HG03439 (cell line): Measurements from ENCODE around the gene ANKRD36B.
"Not testable (repeated sequence)": the region's sequence is repeated elsewhere in the genome, so short reads cannot be mapped to it uniquely, and the experiment has no call there.

Experiments used
- ATAC-seq: cut with Tn5 transposase; IDR thresholded peaks from one replicate; pipeline ENCODE4 v1.9.1; 2021; ENCODE audit warnings: mild to moderate bottlenecking, moderate library complexity; ENCODE audit not compliant: unreplicated experiment

The ANKRD36B gene

DNA sequence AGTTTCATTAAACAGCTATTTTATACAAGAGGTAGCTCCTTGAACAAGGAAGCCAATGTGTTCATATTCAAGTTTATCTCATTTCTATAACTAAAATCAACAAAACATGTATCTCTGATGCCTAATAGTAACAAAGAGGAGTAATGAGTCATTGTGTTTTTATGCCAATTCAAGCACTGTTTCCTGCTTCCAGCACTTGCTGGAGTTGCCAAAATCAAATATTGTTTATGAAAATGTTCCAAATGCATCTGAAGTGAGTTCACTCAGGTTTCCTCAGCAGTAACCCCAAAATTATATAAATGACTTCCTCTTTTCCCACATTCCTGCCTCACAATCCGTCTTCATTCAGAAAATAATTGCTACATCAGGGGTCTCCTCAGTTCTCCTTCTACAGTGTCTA lies 39.2 kb downstream of the ANKRD36B start:
- ATAC-seq: not testable (repeated sequence)

DNA sequence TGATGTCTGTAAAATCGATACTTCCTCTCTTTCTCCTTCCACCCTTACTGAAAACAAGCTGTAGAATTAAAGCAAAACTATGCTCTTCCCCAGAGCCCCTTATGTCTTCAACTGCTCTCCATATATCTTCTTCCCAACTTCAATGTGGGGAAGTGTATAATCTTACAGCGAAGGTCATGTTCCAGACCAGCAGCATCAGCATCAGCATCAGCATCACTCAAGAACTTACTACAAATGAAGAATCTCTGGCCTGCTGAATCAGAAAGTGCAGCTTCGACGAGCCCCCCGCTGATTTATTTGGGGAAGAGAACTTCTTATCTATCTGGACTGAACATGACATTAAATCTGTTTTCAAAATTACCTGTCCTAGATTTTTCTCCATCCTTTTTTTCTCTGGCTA lies 40.6 kb downstream of the ANKRD36B start:
- not testable (repeated sequence) for ATAC-seq

DNA sequence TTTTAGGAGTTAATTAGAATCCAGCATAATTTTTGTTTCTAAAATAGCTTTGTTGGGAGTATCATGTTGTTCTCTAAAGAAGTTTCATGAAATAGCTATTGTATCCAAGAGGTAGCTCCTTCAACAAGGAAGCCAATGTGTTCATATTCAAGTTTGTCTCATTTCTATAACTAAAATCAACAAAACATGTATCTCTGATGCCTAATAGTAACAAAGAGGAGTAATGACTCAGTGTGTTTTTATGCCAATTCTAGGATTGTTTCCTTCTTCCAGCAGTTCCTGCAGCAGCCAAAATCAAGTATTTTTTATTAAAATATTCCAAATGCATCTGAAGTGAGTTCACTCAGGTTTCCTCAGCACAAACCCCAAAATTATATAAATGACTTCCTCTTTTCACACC lies 41.1 kb downstream of the ANKRD36B start:
- ATAC-seq: not testable (repeated sequence)

DNA sequence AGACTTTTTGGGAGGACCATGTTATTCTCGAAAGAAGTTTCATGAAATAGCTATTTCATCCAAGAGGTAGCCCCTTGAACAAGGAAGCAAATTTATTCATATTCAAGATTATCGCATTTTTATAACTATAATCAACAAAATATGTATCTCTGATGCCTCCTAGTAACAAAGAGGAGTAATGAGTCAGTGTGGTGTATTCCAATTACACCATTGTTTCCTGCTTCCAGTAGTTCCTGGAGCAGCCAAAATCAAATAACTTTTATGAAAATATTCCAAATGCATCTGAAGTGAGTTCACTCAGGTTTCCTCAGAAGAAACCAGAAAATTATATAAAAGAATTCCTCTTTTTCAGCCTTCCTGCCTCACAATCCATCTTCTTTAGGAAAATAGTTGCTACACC lies 43.0 kb downstream of the ANKRD36B start:
- no peak for ATAC-seq

DNA sequence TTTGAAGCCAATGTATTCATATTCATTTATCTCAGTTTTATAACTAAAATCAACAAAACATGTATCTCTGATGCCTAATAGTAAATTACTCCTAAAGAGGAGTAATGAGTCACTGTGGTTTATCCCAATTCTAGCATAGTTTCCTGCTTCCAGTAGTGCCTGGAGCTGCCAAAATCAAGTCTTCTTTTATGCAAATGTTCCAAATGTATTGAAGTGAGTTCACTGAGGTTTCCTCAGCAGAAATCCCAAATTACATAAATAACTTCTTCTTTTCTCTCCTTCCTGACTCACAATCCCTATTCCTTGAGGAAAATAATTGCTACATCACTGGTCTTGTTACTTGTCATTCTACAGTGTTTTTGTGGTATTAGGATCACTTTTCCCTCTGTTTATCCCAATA lies 44.8 kb downstream of the ANKRD36B start:
- ATAC-seq: not testable (repeated sequence)

DNA sequence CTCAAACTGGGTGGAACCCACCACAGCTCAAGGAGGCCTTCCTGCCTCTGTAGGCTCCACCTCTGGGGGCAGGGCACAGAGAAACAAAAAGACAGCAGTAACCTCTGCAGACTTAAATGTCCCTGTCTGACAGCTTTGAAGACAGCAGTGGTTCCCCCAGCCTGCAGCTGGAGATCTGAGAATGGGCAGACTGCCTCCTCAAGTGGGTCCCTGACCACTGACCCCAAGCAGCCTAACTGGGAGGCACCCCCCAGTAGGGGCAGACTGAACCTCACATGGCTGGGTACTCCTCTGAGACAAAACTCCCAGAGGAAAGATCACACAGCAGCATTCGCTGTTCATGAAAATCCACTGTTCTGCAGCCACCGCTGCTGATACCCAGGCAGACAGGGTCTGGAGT lies 63.8 kb downstream of the ANKRD36B start:
- not testable (repeated sequence) for ATAC-seq

DNA sequence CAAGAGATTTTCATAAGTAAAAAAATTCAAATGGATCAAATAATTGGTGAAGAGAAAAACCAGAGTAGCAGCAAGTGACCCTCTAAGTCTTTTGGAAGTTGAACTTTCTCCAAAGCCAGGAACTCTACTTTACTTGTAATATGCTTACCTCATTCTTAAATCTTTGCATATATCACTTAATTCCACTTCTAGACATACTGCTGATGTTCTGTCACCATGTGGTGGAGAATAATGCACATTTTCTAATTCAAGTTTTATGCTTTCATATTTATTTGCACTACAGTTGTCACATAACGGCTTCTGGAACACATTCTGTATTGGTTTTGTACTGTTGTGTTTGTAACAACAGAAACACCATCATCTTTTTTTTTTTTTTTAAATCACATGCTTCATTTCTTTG lies 65.9 kb downstream of the ANKRD36B start:
- not testable (repeated sequence) for ATAC-seq

DNA sequence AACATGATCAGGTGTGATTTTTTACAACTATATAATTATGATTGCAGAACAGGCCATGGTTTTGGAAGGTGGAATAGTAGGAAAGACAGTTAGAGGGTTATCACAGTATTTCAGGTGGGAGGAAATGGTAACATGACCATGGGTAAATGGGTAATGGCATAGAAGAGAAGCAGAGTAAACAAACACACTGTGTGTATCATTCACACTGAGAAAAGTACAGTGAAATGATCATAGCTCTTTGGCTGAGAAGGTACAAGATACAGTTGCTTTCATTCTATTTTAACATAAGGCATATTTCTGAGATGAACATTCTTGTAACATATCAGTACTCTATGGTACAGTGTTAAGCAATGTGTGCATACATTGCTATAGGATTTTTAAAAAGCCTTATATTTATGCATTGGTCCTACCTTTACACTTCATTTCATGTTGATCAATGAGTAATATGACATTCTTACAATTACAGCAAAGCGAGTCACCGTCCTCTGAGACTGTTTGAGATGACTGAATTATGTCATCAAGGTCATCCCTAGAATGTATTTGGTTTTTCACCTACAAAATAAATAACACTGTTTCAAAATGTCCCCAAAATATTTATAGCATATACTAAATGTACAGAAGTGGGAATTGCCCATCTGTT lies 66.6 kb downstream of the ANKRD36B start:
- not testable (repeated sequence) for ATAC-seq

DNA sequence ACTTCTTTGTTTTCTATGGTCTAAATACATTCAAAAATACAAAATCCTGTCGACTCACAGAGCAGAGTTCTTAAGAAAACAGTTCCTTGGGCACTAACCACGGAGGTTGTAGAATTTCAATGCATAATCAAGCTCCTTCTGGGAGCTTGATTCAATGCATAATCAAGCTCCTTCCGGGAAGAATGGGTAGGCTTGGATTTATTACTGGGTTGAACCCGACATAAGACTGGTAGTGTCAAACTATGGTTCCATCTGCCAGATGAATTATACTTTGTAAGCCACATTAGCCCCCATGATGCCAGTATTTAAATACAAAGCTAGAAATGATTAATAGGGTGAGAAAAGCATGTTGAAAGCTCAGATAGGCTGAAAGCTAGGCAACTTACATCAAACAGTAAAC lies 94.0 kb downstream of the ANKRD36B start:
- not testable (repeated sequence) for ATAC-seq

DNA sequence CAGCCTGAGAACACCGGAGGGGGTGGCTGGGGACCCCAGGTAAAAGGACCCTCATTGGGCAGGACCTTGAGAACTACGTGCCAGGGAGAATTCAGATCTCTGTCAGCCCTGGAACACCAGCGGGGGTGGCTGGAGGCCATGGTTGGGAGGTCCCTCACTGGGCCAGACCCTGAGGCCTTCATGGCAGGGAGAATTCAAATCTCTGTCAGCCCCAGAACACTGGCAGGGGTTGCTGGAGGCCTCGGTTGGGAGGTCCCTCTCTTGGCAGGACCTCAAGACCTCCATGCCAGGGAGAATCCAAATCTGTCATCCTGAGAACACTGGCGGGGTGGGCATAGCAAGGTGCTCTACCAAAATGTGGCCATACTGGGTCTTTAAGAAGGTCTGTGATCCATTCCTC lies 99.5 kb downstream of the ANKRD36B start:
- not testable (repeated sequence) for ATAC-seq
